Activated CD8-positive, alpha-beta memory T cell treated with anti-CD3 and anti-CD28 coated beads for 36 hours (primary cell): ENCODE measurements around the gene BRD7. TPM values are rescaled to one million over a fixed set of nuclear protein-coding genes. Genes with fewer than 3 reads are reported as not detected.

Experiments
- CTCF ChIA-PET: fragments of 350-600 bp; sonication (Branson Sonifier 250); formaldehyde crosslinking; loops from one replicate; lab custom pipeline; 2021; ENCODE audit warnings: antibody characterized with exemption; lab: Charles Lee
- POLR2A ChIA-PET: fragments of 350-600 bp; sonication (Branson Sonifier 250); formaldehyde crosslinking; loops from one replicate; lab custom pipeline; 2021; ENCODE audit warnings: antibody characterized with exemption; lab: Charles Lee
- total RNA-seq, 2 experiments: library from RNA; stranded (reverse); gene quantifications; one replicate each; pipeline ENCODE4 v1.2.3, GENCODE V29; 2021

The BRD7 gene
- total RNA-seq, 2 experiments from 2014 or later = 96.6 to 104 TPM

DNA sequence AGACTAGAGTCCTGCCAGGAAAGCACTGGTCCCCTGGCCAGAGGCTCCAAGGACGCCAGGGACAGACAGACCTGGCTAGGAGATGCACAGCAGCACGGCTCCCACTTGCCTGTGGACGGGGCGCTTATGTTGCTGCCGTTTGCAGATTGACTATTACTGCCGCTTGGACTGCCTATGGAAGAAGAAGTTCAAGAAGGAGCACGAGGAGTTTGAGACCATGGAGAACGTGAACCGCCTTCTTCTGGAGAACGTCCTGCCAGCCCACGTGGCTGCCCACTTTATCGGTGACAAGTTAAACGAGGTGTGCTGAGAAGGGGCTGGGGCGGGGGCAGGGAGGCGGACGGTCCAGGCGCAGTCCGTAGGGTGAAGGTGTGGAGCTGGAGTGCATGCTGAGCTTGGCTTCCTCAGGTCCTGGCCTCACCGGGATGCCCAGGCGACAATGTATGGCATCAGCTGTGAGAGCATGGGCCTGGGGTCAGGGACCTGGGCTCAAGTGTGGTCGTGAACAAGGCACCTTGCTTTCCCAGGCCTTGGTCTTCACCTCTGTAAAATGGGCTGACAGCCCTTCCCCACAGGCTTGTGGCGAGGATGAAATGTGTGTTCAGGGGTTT lies 56.8 kb downstream of the BRD7 start:
- ChIA-PET POLR2A (no interaction called here), CTCF (no interaction called here)

GRCh38 chr16:50311134-50311528 lies 57.7 kb downstream of the BRD7 start:
- CTCF ChIA-PET = interaction anchor here (2.7 kb wide), 1 partner anchor 15 kb away, joined by 12 read pairs; no protein-coding TSS in a partner anchor
- POLR2A ChIA-PET = no interaction called here

- ChIA-PET POLR2A (no interaction called here), CTCF (interaction anchor here (2.7 kb wide), 1 partner anchor 16 kb away, joined by 12 read pairs; no protein-coding TSS in a partner anchor)
Measured at GRCh38 chr16:50310308-50311133, 58.3 kb downstream of the BRD7 start.

- CTCF ChIA-PET = interaction anchor here (2.7 kb wide), 1 partner anchor 17 kb away, joined by 12 read pairs; no protein-coding TSS in a partner anchor
Measured at GRCh38 chr16:50309527-50310307, 59.1 kb downstream of the BRD7 start.

GRCh38 chr16:50309156-50309526 lies 59.6 kb downstream of the BRD7 start:
- POLR2A ChIA-PET = no interaction called here
- CTCF ChIA-PET = interaction anchor here (2.7 kb wide), 1 partner anchor 17 kb away, joined by 12 read pairs; no protein-coding TSS in a partner anchor

More at GRCh38 chr16:50309527-50310307, 59.1 kb downstream of the BRD7 start:
- POLR2A ChIA-PET = no interaction called here

- ChIA-PET CTCF (interaction anchor here (0.7 to 0.9 kb wide), 3 partner anchors 14 to 267 kb away, joined by 3 to 4 read pairs (median 3); no protein-coding TSS in a partner anchor), POLR2A (interaction anchor here (0.7 kb wide), 1 partner anchor 236 kb away, joined by 11 read pairs; no protein-coding TSS in a partner anchor)
Measured at GRCh38 chr16:50308237-50308965, 60.4 kb downstream of the BRD7 start.

GRCh38 chr16:50306287-50306686 lies 62.5 kb downstream of the BRD7 start:
- ChIA-PET POLR2A (no interaction called here), CTCF (interaction anchor here (0.6 to 0.8 kb wide), 3 partner anchors 9 to 223 kb away, joined by 3 to 4 read pairs (median 4); no protein-coding TSS in a partner anchor)

GRCh38 chr16:50305441-50306061 lies 63.2 kb downstream of the BRD7 start:
- CTCF ChIA-PET = interaction anchor here (0.6 to 0.8 kb wide), 2 partner anchors 10 to 222 kb away, joined by 3 to 4 read pairs; no protein-coding TSS in a partner anchor

GRCh38 chr16:50304467-50305440 lies 64.0 kb downstream of the BRD7 start:
- CTCF ChIA-PET = no interaction called here
- POLR2A ChIA-PET = no interaction called here

More at GRCh38 chr16:50305441-50306061, 63.2 kb downstream of the BRD7 start:
- POLR2A ChIA-PET = no interaction called here

DNA sequence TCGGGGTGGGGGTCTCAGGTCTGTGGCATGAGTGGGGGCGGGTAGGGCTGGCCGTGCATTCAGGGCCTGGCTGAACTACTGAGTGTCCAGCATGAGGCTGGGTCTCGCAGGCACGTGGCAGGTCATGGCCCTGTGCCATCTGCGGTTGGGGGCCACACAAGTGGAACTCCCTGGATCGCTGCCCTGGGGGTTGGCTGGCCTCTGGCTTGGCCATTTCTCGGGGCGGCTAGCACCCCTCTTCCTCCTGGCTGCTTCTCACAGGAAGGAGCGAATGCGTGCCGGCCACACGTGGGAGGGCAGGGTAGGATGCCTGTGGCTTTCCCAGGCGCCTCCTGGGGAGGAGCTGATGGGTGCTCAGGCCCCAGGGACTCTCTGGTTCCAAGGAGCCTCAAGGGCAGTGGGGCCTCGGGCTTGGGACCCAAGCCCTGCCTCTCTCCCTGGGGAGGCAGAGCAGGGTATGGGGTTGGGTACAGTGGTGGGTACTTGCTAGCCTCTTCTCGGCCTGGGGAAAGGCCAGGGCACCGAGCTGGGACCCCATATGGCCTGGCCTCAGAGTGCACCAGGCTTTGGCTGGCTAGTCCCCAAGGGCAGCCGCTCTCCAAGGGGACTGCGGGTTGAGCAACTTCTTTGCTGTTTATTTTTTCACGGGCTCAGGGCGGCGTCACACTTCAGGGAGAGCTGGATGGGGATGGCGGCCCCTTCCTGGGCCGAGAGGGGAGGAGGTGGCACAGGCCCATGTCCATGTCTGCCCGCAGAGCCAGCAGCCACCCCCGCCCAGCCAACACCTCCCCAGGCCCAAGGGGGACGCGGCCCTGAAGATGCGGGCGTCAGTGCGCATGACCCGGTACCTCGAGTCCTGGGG lies 65.0 kb downstream of the BRD7 start:
- ChIA-PET CTCF (interaction anchor here (1.2 kb wide), 1 partner anchor 18 kb away, joined by 5 read pairs; no protein-coding TSS in a partner anchor), POLR2A (interaction anchor here (0.7 kb wide), 1 partner anchor 14 kb away, joined by 6 read pairs; no protein-coding TSS in a partner anchor)

DNA sequence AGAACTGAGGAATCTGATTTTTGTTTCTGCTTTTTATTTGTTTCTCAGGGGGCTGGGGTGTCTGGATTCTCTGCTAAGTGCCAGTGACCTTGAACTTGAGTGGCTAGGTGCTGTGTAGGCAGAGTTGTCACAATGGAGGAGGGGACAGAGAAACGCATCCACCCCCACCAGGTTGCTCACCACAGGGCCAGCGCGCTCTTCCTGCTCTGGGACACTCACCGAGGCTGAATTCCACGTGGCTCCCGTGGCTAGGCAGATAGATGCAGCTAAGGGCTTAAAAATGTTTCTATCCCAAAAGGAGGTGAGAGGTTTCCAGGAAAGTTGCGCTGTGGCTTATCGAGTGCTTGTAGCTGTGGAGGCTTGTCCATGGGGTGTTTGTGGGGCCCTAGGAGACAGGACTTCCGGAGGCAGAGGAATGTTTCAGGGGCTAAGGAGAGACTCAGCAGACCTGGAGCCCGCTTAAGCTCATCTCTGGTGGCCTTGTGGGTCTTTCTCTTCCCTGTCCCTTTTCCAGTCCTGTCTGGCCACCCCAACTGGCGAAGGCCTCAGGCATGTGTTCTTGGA lies 65.7 kb downstream of the BRD7 start:
- POLR2A ChIA-PET = interaction anchor here (0.7 kb wide), 1 partner anchor 13 kb away, joined by 6 read pairs; no protein-coding TSS in a partner anchor
- CTCF ChIA-PET = interaction anchor here (1.2 kb wide), 1 partner anchor 17 kb away, joined by 5 read pairs; no protein-coding TSS in a partner anchor

- CTCF ChIA-PET = interaction anchor here (1.2 kb wide), 1 partner anchor 16 kb away, joined by 5 read pairs; no protein-coding TSS in a partner anchor
- POLR2A ChIA-PET = no interaction called here
Measured at GRCh38 chr16:50302472-50303005, 66.2 kb downstream of the BRD7 start.

DNA sequence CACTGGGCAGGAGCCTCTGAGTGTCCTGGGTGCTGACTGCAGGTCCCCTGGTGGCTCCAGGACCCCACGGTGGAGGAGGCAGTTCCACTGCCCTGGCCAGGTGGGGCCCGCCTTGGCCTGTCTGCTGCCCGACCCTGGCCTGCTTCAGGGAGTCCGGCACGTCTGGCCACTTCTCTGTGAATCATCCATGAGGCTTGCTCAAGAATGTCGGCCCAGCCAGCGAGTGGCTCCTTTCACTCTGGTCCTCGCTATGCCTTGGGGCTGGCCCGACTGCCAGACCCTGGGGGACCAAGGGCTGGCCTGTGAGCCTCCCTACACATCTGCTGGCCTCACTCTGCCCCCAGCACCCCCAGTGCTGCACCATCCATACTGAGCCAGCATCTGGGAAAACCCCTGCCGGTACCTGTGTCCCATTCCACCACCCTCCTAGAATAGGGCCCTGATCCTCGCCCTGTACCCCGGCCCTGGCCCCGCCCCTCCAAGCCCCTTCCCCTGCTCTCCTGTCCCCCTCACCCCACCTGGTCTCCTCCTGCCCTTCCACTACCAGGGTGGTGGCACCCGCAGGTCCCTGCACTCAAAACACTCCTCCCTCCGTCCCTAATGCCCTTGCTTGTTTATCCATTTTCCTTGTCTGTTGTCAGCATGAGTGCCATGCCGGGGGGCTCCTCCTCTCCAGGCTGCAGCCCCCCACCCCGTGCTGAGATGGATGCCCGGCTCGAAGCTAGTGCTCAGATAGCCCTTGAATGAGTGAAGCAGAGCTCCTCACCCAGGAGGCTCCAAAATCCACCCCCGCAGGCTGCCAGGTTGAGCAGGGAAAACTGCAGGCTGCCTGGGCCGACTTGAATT lies 66.9 kb downstream of the BRD7 start:
- POLR2A ChIA-PET = no interaction called here
- CTCF ChIA-PET = no interaction called here

DNA sequence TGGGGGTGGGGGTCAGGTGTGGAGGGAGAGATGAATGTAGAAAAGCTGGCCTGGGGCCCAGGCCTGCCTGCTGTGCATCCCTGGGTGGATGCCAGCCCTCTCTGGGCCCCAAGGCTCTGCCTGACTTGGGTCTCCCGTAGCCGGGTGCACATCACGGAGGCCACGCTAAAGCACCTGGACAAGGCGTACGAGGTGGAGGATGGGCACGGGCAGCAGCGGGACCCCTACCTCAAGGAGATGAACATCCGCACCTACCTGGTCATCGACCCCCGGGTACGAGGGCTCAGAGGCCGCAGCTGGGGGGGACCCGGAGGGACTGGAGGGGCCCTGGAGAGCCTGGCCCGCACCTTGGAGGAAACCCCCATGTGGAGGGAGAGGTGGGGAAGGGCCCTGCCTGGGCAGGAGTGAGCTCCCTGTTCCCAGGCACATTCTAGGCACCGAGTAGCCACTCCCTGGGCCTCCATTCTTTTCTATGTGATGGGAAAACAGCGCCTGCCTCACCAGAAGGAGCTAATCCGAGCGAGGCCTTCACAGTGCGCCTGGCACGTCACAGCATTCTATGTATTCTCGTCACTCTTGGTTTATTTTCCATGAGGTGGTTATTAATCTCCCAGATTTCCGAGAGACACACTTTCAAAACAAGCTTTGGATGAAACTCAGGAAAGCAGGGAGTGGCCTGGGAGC lies 67.7 kb downstream of the BRD7 start:
- ChIA-PET POLR2A (no interaction called here), CTCF (no interaction called here)
